Stomach (tissue), 4 donors: ENCODE measurements around the gene SYCP2L.

Source experiments
- CTCF ChIP-seq, 7 experiments: fragments of 450-650 bp in 4 of 7; fragments of 200-600 bp in 3 of 7; sonication (generic) in 3 of 7; IDR thresholded peaks; one replicate each; pipeline ENCODE4 v1.5.1; 2016 to 2019; ENCODE audit warnings: antibody characterized with exemption in 7 of 7, control low read depth in 2 of 7, mild to moderate bottlenecking in 1 of 7
- EP300 ChIP-seq: sonication (generic); formaldehyde crosslinking; IDR thresholded peaks from one replicate; pipeline ENCODE4 v1.6.1; 2017; ENCODE audit warnings: antibody characterized with exemption
- POLR2A ChIP-seq, 4 donors: fragments of 450-650 bp; IDR thresholded peaks; one replicate each; pipeline ENCODE4 v1.6.1; 2016; ENCODE audit warnings: antibody characterized with exemption in 4 of 4, control low read depth in 2 of 4, mild to moderate bottlenecking in 1 of 4, moderate library complexity in 1 of 4
- POLR2AphosphoS5 ChIP-seq, 3 donors: sonication (generic); formaldehyde crosslinking; IDR thresholded peaks; one replicate each; pipeline ENCODE4 v1.6.1; 2016; ENCODE audit warnings: antibody characterized with exemption in 3 of 3

- TF ChIP-seq POLR2AphosphoS5 (IDR thresholded peaks at IDR 0.05), result no peak
- no peak for TF ChIP-seq CTCF (IDR thresholded peaks at IDR 0.05)
- TF ChIP-seq EP300, result no peak
- no peak for TF ChIP-seq POLR2A (IDR thresholded peaks at IDR 0.05)
Measured at GRCh38 chr6:10991115-10991514, 104.3 kb downstream of the SYCP2L start.
